GM12878 (cell line): ENCODE results near the gene CCDC182. TPM values are rescaled to one million over a fixed set of nuclear protein-coding genes. Genes with fewer than 3 reads are reported as not detected.

Experiments
- ATAC-seq: fragments of 200-7000 bp; cut with Tn5 transposase; 3 replicates; pipeline ENCODE4 v1.9.1; 2020; ENCODE audit warnings: mild to moderate bottlenecking, moderate library complexity
- BruUV-seq: library from RNA; stranded (reverse); fragments of 400-500 nt; replicated peaks from 2 replicates; lab custom pipeline; 2021; lab: Mats Ljungman, UMichigan
- CTCF ChIA-PET: fragments of 300-600 bp; sonication (Branson Sonifier 250); formaldehyde crosslinking; extraction: SDS; loops from one replicate; lab custom pipeline; 2021; ENCODE audit warnings: inconsistent platforms; lab: Yijun Ruan, JAX
- POLR2A ChIA-PET: fragments of 350-600 bp; formaldehyde crosslinking; extraction: SDS; loops from one replicate; lab custom pipeline; 2021; ENCODE audit warnings: inconsistent platforms; lab: Charles Lee
- RAD21 ChIA-PET: fragments of 300-600 bp; sonication (Branson Sonifier 250); formaldehyde crosslinking; loops from one replicate; lab custom pipeline; 2023; ENCODE audit warnings: antibody characterized with exemption; ENCODE audit not compliant: unreplicated experiment; lab: Charles Lee
- SMC1A ChIA-PET: fragments of 300-600 bp; sonication (Branson Sonifier 250); formaldehyde crosslinking; loops from one replicate; lab custom pipeline; 2023; ENCODE audit not compliant: unreplicated experiment, uncharacterized antibody; lab: Charles Lee
- DNase-seq: peaks from one replicate; pipeline ENCODE4 v3.0.0-alpha.2; 2011; ENCODE audit warnings: low read depth, low spot score
- FAIRE-seq: peaks from 3 replicates; lab custom pipeline; 2011; peaks lifted over from hg19 to GRCh38; lab: Jason Lieb, UNC
- H2AFZ ChIP-seq: 2 replicates; pipeline ENCODE4 v1.6.0; 2011; ENCODE audit warnings: low read depth, low read length, control low read depth; ENCODE audit not compliant: control insufficient read depth
- H3K27ac ChIP-seq: 2 replicates; pipeline ENCODE4 v1.5.1; 2011; ENCODE audit warnings: control low read depth; ENCODE audit not compliant: control insufficient read depth, insufficient read depth
- H3K27me3 ChIP-seq, 2 experiments: replicated peaks in 1 of 2; 2 replicates each; pipeline versions ENCODE4 v1.6.0 to v1.6.1; 2011; ENCODE audit warnings: low read length in 1 of 2; ENCODE audit not compliant: control insufficient read depth in 2 of 2, insufficient read depth in 2 of 2
- H3K36me3 ChIP-seq, 2 experiments: 2 replicates each; pipeline ENCODE4 v1.5.1; 2011; ENCODE audit warnings: low read length in 1 of 2; ENCODE audit not compliant: control insufficient read depth in 2 of 2, insufficient read depth in 2 of 2
- H3K4me1 ChIP-seq: 2 replicates; pipeline ENCODE4 v1.6.1; 2011; ENCODE audit warnings: mild to moderate bottlenecking, low read length, moderate library complexity, mixed read lengths; ENCODE audit not compliant: control insufficient read depth, insufficient read depth
- H3K4me2 ChIP-seq: 2 replicates; pipeline ENCODE4 v1.6.0; 2011; ENCODE audit warnings: control low read depth; ENCODE audit not compliant: control insufficient read depth, insufficient read depth
- H3K4me3 ChIP-seq: fragments of 200-600 bp; sonication (generic); 2 replicates; pipeline ENCODE4 v1.5.1; 2016
- H3K79me2 ChIP-seq: 2 replicates; pipeline ENCODE4 v1.6.0; 2011; ENCODE audit warnings: low read length; ENCODE audit not compliant: control insufficient read depth, insufficient read depth
- H3K9ac ChIP-seq: 2 replicates; pipeline ENCODE4 v1.8.0; 2011; ENCODE audit warnings: low read length, control low read depth, mixed read lengths; ENCODE audit not compliant: control insufficient read depth, insufficient read depth
- H3K9me3 ChIP-seq: replicated peaks from 3 replicates; pipeline ENCODE4 v1.5.1; 2011; ENCODE audit warnings: mild to moderate bottlenecking, low read length; ENCODE audit not compliant: control insufficient read depth, insufficient read depth
- H4K20me1 ChIP-seq: 2 replicates; pipeline ENCODE4 v1.6.0; 2011; ENCODE audit not compliant: control insufficient read depth, insufficient read depth
- CHD2 ChIP-seq: IDR thresholded peaks from 2 replicates; pipeline ENCODE4 v1.6.1; 2011; ENCODE audit warnings: low read depth, low read length, improper control_type of control experiment, borderline replicate concordance
- EED ChIP-seq: sonication (generic); IDR thresholded peaks from 2 replicates; pipeline ENCODE4 v1.6.1; 2016; ENCODE audit warnings: antibody characterized with exemption, low read depth
- POLR2AphosphoS5 ChIP-seq: IDR thresholded peaks from 2 replicates; pipeline ENCODE4 v1.6.1; 2011; ENCODE audit warnings: mild to moderate bottlenecking, low read length, inconsistent platforms
- SMARCA5 ChIP-seq: fragments of 450-650 bp; IDR thresholded peaks from 2 replicates; pipeline ENCODE4 v1.6.1; 2017; ENCODE audit warnings: mild to moderate bottlenecking
- WGBS: methylation state at CpG from one replicate; pipeline ENCODE4 v1.1.6; 2016; ENCODE audit warnings: low lambda C conversion rate; ENCODE audit not compliant: insufficient replicate concordance, insufficient coverage; ENCODE audit errors: missing lambda C conversion rate; 5-methylcytosine and 5-hydroxymethylcytosine counted together
- in situ Hi-C: fragments of 300-500 bp; cut with MboI; formaldehyde crosslinking; loops from 9 replicates; pipeline ENCODE4 v1.14.3; 2018; ENCODE audit warnings: mixed read lengths
- intact Hi-C: fragments of 100-400 bp; cut with micrococcal nuclease; formaldehyde crosslinking; loops from one replicate; pipeline ENCODE4 v1.14.2; 2022; ENCODE audit not compliant: unreplicated experiment
- polyA plus RNA-seq, 11 experiments: library from polyadenylated mRNA; depleted of rRNA in 4 of 11; unstranded in 6 of 11; stranded (reverse) in 5 of 11; fragments of >200 nt; fragmentation: Nextera tagmentation in 4 of 11; fragmentation: Illumina TruSeq in 1 of 11; extraction: Ambion mirVana in 4 of 11; extraction: Trizol in 1 of 11; gene quantifications; 1 replicate in 1 of 11; 2 replicates in 10 of 11; pipeline versions ENCODE4 v1.2.1 to v1.2.3, GENCODE V29; 2011 to 2016; ENCODE audit warnings: inconsistent platforms in 2 of 11, missing spikeins in 2 of 11, low read depth in 1 of 11
- total RNA-seq, 4 experiments: library from RNA; depleted of rRNA in 3 of 4; stranded (reverse); fragments of >200 nt in 3 of 4; fragmentation: Illumina TruSeq in 1 of 4; extraction: Trizol in 1 of 4; gene quantifications; 2 replicates each; pipeline versions ENCODE4 v1.2.1 to v1.2.3, GENCODE V29; 2013 to 2021
- TF ChIP-seq, protein P1 (sequence below): fragments of 450-650 bp; IDR thresholded peaks from 2 replicates; pipeline ENCODE4 v1.6.1; 2016; ENCODE audit warnings: mild to moderate bottlenecking
- TF ChIP-seq, protein P2 (sequence below): fragments of 450-650 bp; conservative IDR thresholded peaks from 2 replicates; pipeline ENCODE4 v1.6.1; 2017; ENCODE audit warnings: mild to moderate bottlenecking, moderate library complexity
- TF ChIP-seq, protein P3 (sequence below): IDR thresholded peaks from 2 replicates; pipeline ENCODE4 v1.6.1; 2011; ENCODE audit warnings: low read depth, mild to moderate bottlenecking, low read length, moderate library complexity, borderline replicate concordance; ENCODE audit errors: extremely low read depth
- TF ChIP-seq, protein P4 (sequence below): IDR thresholded peaks from 2 replicates; pipeline ENCODE4 v1.6.1; 2012; ENCODE audit warnings: low read length, inconsistent platforms

The CCDC182 gene
- total and polyA plus RNA-seq, 10 of the 15 experiments (the other 5 are each of a cell fraction or from before 2014, with no cell fraction given): not detected

DNA sequence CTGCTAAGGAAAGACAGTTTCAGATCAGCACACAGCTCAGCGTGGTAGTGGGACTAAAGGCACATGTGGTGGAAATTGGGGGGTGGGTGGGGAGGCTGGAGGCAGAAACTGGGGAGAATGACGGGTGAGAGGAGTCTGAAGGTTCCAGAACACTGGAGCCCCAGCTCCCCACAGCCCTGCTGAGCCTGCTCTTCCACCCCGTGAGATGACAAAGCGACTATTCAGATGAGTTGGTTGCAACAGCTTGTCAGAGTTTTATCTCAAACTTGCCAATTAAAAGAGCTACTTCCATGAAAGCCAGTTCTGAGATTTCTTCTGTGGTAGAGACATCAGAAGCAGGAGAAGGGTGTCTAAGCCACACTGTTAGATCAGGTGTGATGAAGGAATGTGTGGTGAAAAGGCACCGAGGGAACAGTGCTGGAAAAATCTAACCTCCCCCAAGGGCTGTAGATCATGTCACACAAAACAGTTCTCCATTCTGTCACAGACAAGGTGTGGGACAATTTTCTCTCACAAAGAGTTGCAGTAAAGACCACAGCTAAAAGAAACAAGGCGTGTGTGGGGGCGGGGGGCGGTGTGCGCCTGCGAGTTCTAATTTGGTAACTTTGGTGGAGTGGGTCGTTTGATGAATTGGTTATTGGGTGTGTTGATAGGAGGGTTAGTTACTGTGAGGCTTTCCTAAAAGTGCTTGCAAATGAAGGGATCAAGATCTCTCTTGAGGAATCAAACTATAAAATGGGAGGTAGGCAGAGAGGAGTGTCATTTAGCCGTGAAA lies 39.0 kb downstream of the CCDC182 start:
- RAD21 ChIA-PET: no interaction called here
- intact Hi-C loops: no loop called here
- peaks cover 4% of the 10 kb centered on the region; the same call in 2 of the 3 replicates for H3K9me3 ChIP-seq
- no peaks in the 10 kb centered on the region for H3K4me1 ChIP-seq
- in situ Hi-C loops: no loop called here
- CTCF ChIA-PET: interaction anchor here (1.2 kb wide), 1 partner anchor 34 kb away, joined by 8 read pairs; no protein-coding TSS in a partner anchor
- FAIRE-seq: no peak
- H3K36me3 ChIP-seq: no peaks in the 10 kb centered on the region
- no peaks in the 10 kb centered on the region for H4K20me1 ChIP-seq
- BruUV-seq: no TSS peak
- DNase-seq: no peak
- SMC1A ChIA-PET: interaction anchor here (0.6 to 0.8 kb wide), 2 partner anchors 16 to 364 kb away, joined by 3 read pairs; no protein-coding TSS in a partner anchor
- H3K4me2 ChIP-seq: no peak overlapping the region
- no peak overlapping the region for H3K9ac ChIP-seq
- no peaks in the 10 kb centered on the region for H3K79me2 ChIP-seq
- no peak overlapping the region for H3K27ac ChIP-seq
- peaks cover 0 to 1% of the 10 kb centered on the region in 2 experiments; a peak in 2 of 4 replicates for H3K27me3 ChIP-seq
- POLR2A ChIA-PET: interaction anchor here (0.6 to 0.7 kb wide), 2 partner anchors 30 to 55 kb away, joined by 3 to 5 read pairs; no protein-coding TSS in a partner anchor
- H2AFZ ChIP-seq: no peak overlapping the region
- TF ChIP-seq EED (no peak), SMARCA5 (no peak), POLR2AphosphoS5 (no peak), CHD2 (no peak)
- TF ChIP-seq, protein P1, sequence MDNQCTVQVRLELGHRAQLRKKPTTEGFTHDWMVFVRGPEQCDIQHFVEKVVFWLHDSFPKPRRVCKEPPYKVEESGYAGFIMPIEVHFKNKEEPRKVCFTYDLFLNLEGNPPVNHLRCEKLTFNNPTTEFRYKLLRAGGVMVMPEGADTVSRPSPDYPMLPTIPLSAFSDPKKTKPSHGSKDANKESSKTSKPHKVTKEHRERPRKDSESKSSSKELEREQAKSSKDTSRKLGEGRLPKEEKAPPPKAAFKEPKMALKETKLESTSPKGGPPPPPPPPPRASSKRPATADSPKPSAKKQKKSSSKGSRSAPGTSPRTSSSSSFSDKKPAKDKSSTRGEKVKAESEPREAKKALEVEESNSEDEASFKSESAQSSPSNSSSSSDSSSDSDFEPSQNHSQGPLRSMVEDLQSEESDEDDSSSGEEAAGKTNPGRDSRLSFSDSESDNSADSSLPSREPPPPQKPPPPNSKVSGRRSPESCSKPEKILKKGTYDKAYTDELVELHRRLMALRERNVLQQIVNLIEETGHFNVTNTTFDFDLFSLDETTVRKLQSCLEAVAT: no peak
- TF ChIP-seq, protein P2, sequence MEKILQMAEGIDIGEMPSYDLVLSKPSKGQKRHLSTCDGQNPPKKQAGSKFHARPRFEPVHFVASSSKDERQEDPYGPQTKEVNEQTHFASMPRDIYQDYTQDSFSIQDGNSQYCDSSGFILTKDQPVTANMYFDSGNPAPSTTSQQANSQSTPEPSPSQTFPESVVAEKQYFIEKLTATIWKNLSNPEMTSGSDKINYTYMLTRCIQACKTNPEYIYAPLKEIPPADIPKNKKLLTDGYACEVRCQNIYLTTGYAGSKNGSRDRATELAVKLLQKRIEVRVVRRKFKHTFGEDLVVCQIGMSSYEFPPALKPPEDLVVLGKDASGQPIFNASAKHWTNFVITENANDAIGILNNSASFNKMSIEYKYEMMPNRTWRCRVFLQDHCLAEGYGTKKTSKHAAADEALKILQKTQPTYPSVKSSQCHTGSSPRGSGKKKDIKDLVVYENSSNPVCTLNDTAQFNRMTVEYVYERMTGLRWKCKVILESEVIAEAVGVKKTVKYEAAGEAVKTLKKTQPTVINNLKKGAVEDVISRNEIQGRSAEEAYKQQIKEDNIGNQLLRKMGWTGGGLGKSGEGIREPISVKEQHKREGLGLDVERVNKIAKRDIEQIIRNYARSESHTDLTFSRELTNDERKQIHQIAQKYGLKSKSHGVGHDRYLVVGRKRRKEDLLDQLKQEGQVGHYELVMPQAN: no peak
- TF ChIP-seq, protein P3, sequence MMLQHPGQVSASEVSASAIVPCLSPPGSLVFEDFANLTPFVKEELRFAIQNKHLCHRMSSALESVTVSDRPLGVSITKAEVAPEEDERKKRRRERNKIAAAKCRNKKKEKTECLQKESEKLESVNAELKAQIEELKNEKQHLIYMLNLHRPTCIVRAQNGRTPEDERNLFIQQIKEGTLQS: no peak
- TF ChIP-seq, protein P4, sequence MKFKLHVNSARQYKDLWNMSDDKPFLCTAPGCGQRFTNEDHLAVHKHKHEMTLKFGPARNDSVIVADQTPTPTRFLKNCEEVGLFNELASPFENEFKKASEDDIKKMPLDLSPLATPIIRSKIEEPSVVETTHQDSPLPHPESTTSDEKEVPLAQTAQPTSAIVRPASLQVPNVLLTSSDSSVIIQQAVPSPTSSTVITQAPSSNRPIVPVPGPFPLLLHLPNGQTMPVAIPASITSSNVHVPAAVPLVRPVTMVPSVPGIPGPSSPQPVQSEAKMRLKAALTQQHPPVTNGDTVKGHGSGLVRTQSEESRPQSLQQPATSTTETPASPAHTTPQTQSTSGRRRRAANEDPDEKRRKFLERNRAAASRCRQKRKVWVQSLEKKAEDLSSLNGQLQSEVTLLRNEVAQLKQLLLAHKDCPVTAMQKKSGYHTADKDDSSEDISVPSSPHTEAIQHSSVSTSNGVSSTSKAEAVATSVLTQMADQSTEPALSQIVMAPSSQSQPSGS: no peak
- 43% methylated on average over 12 of the region's 12 CpGs for WGBS
- ATAC-seq: no peak
- H3K4me3 ChIP-seq: no peak overlapping the region
